ENCODE results near the gene PDXK.
A peak's percentile ranks its signal among the peaks of the same experiment; 100 is the strongest.

Gene PDXK

DNA sequence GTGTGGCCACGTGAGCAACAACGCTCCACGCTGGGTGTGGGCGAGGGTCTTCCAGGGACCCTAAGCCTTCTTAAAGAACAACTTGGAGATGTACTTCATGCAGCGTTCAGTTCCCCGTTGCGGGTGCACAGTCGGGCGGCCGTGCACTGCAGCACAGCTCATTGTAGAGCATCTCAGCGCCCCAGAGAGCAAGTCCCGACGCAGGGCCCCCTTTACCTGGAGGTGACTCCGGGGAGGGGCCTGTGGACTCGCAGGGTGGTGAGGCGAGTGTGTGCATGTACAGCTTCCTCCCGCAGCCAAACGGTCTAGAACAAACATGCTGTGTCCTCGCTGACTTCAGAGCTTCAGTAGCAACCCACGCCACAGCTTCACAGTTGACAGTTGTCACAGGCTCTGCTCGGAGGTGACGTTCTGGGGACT is 89.9 kb downstream of the PDXK start:
- DNase-seq = no peak

DNA sequence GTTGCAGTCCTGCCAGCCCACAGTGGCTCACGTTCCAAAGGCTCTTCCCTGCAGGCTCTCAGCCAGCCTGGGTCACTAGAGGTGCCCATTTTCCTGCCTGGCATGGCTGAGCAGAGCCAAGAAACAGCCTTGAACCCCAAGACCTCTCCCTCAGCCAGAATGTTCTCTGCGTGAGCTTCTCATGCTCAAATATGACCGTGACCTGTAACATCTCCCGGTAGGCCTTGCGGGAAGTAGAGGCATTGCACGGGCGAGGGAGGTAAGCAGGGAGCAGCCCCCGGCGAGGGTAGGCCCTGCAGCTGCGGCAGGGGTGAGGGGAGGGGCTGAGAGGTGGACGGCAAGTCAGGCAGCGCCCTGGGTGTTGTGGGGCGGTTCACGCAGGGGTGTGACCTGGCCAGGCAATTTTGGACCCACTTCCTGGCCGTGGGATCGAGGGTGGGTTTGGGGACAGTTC is 90.4 kb downstream of the PDXK start:
- DNase-seq = no peak

DNA sequence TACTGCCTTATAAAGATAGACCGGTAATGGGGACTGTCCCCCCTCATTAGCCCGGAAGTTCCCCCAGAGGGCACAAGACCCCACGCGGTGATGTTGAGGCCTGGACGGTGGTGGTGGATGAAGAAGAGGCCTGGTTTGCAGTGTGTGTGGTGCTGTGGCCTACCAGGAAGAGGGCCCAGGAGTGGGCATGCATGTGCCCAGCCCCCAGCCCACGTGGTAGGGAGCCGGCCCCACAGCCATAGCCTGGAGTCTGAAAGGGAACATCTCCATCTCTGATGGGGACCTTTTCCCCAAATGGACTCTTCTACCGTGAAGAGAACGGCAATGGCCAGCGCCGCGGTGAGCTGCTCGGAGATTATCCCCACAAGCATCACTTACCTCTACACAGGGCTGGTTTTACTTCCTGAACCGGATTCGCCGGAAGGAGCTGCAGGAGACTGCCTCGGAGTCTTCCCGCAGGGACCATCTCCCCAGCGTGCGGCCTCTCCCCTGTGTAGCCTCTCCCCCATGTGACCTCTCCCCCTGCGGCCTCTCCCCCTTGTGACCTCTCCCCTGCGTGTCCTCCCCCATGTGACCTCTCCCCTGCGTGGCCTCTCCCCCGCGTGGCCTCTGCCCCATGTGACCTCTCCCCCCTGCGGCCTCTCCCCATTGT is 91.0 kb downstream of the PDXK start:
- DNase-seq = no peak

DNA sequence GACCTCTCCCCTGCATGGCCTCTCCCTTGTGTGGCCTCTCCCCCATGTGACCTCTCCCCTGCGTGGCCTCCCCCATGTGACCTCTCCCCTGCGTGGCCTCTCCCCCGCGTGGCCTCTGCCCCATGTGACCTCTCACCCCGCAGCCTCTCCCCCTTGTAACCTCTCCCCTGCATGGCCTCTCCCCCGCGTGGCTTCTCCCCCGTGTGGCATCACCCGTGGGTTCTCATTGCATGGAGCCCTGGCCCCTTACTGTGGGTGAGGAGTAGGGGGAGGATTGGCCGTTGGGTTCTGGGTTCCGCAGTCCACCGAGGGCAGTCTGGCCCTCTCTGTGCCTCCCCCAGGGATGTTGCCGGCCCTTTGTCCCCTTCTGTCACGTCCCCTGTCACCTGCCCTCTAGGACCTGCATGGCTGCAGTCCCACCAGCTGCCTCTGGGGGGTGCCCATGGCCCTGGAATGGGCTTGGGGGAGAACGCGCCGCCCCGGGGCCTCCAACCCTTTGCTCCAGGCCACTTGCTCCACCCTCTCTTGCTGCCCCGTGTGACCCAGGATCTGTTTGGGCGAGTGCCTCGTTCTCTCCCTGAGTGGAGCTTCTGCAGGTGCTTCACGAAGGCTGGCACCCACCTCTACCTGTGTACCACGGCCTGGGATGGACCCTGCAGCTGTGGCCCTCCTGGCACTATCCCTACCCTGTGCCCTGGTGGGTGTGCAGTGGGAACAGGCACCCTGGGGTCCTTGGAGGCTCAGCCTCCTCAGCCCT is 91.8 kb downstream of the PDXK start:
- peak; percentile 87 for DNase-seq

DNA sequence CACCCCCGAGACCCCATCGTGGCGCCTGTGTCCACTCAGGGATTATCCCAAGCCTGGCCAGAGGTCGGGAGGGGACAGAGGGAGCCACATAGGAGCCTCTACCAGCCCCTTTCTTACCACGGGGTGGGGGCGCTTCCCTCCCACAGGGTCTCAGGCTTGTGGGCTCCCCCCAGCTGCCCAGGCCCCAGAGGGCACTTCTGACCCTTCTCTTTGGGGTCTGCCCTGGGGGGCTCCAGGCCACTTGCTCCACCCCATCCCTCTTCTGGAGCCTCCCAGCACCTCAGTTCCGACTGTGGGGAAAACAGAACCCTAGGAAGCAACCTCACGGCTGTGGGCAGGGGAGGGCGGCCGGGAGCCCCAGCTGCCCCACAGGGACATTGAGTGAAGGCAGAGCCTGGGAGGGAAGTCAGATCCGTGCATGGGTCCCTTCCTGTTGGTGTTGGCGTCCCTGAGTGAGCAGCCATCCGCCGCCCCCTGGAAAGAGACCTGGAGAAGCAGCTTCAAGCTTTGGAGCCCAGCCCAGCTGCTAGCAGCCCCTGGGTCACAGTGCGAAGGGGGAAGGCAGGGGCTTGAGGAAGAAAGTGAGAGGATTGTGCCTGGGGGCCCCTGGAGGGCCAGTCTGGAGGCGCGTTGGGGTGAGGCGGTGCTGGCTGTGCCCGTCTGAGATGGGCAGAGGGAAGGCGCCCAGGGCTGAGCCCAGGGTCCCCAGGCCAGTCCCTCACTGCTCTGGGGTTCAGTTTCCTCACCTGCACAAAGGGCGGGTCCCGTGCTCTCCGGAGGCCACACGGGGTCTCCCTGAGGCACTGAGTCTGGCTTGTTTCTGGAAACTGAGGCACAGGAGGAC is 92.6 kb downstream of the PDXK start:
- no peak for DNase-seq

All from RPMI8226 (cell line).